BLaER1 treated with 17β-estradiol and CSF1 and Interleukin-3, amounts not matched to agents 10 nM and 100 nM (cell line): ENCODE data around the gene PTPRN2.

ENCODE experiments used
- H3K27ac ChIP-seq, 11 experiments: shearing (Covaris generic); formaldehyde crosslinking; 2 replicates each; pipeline ENCODE4 v1.8.1; 2022
- H3K27me3 ChIP-seq, 11 experiments: shearing (Covaris generic); formaldehyde crosslinking; 2 replicates each; pipeline ENCODE4 v1.8.1; 2022
- H3K36me3 ChIP-seq, 11 experiments: shearing (Covaris generic); formaldehyde crosslinking; 2 replicates each; pipeline ENCODE4 v1.8.1; 2022
- H3K4me1 ChIP-seq, 10 experiments: shearing (Covaris generic); formaldehyde crosslinking; 2 replicates each; pipeline ENCODE4 v1.8.1; 2022
- H3K4me2 ChIP-seq, 11 experiments: shearing (Covaris generic); formaldehyde crosslinking; 2 replicates each; pipeline ENCODE4 v1.8.1; 2022
- H3K4me3 ChIP-seq, 10 experiments: shearing (Covaris generic); formaldehyde crosslinking; 2 replicates each; pipeline ENCODE4 v1.8.1; 2022
- H3K9ac ChIP-seq, 11 experiments: shearing (Covaris generic); formaldehyde crosslinking; 2 replicates each; pipeline ENCODE4 v1.8.1; 2022
- H3K9me3 ChIP-seq, 11 experiments: shearing (Covaris generic); formaldehyde crosslinking; replicated peaks in 1 of 11; 2 replicates each; pipeline ENCODE4 v1.8.1; 2022
- H4K20me1 ChIP-seq, 11 experiments: shearing (Covaris generic); formaldehyde crosslinking; 2 replicates each; pipeline ENCODE4 v1.8.1; 2022
- Cebpa-rat ChIP-seq, 11 experiments: shearing (Covaris generic); IDR thresholded peaks; 2 replicates each; pipeline ENCODE4 v1.8.1; 2022

The PTPRN2 gene

DNA sequence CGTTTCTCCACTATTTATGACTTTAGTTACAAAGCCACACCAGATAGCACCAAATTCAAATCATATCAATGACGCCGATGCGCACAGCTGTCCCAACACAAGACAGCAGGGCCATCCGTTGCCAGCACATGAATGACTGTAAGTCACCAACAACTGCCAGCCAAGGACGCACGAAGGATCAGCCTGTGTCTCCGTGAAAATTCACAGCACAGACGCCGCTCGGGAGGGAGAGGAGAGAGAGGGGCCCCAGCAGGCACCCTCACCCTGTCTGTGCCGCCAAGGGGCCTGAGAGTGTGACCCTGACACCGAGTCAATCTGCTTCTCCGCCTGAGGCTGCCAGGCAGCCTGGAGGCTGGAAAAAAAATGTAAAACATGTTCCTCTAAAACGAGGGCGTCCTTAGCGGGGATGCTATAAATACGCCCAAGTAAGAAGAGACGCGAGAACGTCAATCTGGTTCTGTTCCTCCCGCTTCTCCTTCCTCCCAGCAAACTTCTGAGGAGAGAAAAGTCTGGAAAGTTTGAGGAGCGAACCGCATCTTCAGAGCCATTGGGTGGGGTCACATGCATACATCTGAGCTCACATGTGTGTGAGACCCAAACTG lies 111.2 kb downstream of the PTPRN2 start:
- H3K9me3 ChIP-seq, result peaks cover 11 to 19% (median 15%) of the 10 kb centered on the region in 11 experiments
- H3K9ac ChIP-seq, result no peak overlapping the region
- peak overlapping the region in 3 of 11 experiments; percentile 0 to 32 (median 12); a peak in 1 of 22 replicates for H3K4me2 ChIP-seq
- no peak overlapping the region for H3K4me3 ChIP-seq
- no peaks in the 10 kb centered on the region for H4K20me1 ChIP-seq
- no peak overlapping the region for H3K27ac ChIP-seq
- TF ChIP-seq Cebpa-rat (IDR thresholded peaks at IDR 0.05), result no peak
- peaks cover 10 to 38% (median 24%) of the 10 kb centered on the region in 10 experiments; a peak in 17 of 20 replicates for H3K4me1 ChIP-seq
- no peaks in the 10 kb centered on the region for H3K27me3 ChIP-seq
- H3K36me3 ChIP-seq, result no peaks in the 10 kb centered on the region

DNA sequence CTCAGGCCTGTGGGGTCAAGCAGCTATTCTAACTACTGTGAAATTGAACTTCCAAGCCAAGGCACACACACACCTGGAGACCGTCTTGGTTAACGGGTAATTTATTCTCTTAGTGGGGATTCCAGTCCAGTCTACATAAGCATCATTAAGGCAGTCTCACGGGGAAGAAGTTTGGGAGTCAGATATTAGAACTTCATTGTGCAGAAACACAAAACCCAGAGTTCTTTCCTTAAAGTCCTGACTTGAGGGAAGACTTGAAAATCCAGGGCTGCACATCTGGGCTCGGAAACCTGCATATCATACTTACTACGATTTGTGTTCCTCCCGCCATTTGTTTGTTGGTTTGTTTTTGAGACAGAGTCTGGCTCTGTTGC lies 112.0 kb downstream of the PTPRN2 start:
- H3K4me2 ChIP-seq, result no peak overlapping the region
- no peaks in the 10 kb centered on the region for H4K20me1 ChIP-seq
- H3K27ac ChIP-seq, result no peak overlapping the region
- peaks cover 3 to 12% (median 7%) of the 10 kb centered on the region in 11 experiments; a peak in 20 of 22 replicates for H3K9me3 ChIP-seq
- H3K4me1 ChIP-seq, result peaks cover 13 to 40% (median 27%) of the 10 kb centered on the region in 10 experiments
- no peak for TF ChIP-seq Cebpa-rat (IDR thresholded peaks at IDR 0.05)
- no peak overlapping the region for H3K9ac ChIP-seq
- H3K27me3 ChIP-seq, result no peaks in the 10 kb centered on the region
- H3K36me3 ChIP-seq, result no peaks in the 10 kb centered on the region
- H3K4me3 ChIP-seq, result no peak overlapping the region

DNA sequence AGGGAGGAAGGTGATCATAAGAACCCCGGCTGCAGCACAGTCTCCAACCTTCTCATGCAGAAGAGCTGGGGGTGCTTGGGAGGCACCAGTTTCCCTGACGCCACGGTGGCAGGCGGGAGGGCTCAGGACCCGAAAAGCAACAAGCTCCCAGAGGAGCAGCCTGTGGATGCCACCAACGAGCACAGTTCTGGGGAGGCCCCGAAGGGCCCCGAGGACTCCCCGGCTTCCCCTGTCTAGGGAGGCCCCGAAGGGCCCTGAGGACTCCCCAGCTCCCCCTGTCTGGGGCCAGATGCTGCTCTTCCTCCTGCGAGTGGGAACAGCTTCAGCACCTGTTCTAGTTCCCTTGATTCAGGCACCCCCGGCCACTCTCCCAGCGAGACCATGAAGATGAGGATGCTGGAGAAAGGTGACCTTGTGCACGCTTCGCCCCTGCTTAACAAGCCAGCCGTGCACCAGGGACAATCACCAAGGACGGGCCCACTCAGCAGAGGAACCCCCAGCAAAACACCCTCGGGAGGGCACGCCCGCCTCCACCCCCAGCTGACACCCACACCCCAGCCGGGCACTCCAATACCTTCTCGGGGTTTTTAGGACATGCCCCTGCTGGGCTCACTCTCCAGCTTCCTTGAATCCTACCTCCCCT lies 112.5 kb downstream of the PTPRN2 start:
- no peak overlapping the region for H3K9ac ChIP-seq
- no peak for TF ChIP-seq Cebpa-rat (IDR thresholded peaks at IDR 0.05)
- no peaks in the 10 kb centered on the region for H4K20me1 ChIP-seq
- H3K4me1 ChIP-seq, result peaks cover 17 to 45% (median 30%) of the 10 kb centered on the region in 10 experiments
- peaks cover 0 to 6% (median 2%) of the 10 kb centered on the region in 11 experiments; a peak in 9 of 22 replicates for H3K9me3 ChIP-seq
- H3K4me2 ChIP-seq, result no peak overlapping the region; a peak in 2 of 22 replicates
- no peaks in the 10 kb centered on the region for H3K27me3 ChIP-seq
- H3K36me3 ChIP-seq, result no peaks in the 10 kb centered on the region
- H3K27ac ChIP-seq, result no peak overlapping the region
- no peak overlapping the region for H3K4me3 ChIP-seq

DNA sequence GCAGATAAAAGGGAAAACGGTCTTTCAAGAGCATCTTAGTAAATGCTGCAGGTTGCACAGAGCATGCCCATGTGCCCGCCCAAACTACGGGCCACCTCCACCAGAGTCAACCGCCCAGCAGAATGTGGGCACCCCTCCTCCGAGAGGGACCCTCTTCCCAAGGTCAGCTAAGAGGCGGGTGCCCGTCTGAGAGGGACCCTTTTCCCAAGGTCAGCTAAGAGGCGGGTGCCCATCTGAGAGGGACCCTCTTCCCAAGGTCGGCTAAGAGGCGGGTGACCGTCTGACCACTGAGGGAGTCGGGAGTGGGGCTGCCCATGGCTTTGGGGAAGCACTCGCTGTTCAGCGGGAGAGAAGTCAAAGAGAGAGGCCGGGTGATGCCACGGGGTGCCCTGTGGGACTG lies 113.1 kb downstream of the PTPRN2 start:
- H3K27me3 ChIP-seq, result no peaks in the 10 kb centered on the region
- H3K36me3 ChIP-seq, result no peaks in the 10 kb centered on the region

DNA sequence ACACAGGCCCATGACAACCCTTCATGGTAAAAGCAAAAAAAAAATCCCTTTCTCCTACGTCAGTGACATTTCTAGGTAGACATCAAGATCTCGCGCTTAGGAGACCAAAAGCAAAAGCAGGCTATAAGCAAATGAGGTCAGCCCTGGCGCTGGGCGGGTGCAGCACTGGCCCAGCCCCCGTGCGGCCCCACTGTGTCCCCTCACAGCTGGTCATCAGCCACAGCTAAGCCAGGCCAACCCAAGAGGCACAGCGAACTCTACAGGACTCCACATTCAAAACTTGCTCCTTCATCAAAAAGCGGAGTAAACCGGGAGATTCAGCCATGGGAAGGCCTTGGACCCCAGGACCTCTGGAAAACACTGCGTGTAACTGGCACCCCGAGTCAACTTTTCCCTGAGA lies 113.7 kb downstream of the PTPRN2 start:
- Histone ChIP-seq H3K36me3 (no peaks in the 10 kb centered on the region), H4K20me1 (peaks cover 0 to 10% (median 0%) of the 10 kb centered on the region in 11 experiments; a peak in 2 of 22 replicates), H3K27ac (no peak overlapping the region), H3K9me3 (no peaks in the 10 kb centered on the region), H3K9ac (no peak overlapping the region), H3K4me2 (peak overlapping the region in 2 of 11 experiments; percentile 47 to 62; a peak in 2 of 22 replicates), H3K27me3 (no peaks in the 10 kb centered on the region), H3K4me3 (no peak overlapping the region), H3K4me1 (peaks cover 29 to 57% (median 40%) of the 10 kb centered on the region in 10 experiments)
- no peak for TF ChIP-seq Cebpa-rat (IDR thresholded peaks at IDR 0.05)

More for the DNA sequence above, 113.1 kb downstream of the PTPRN2 start:
- H3K9me3 ChIP-seq, result 0 out of 22 replicates have a peak, but pooled peaks cover 0 to under 1% (median 0%) of the 10 kb centered on the region in 11 experiments
- H3K27ac ChIP-seq, result no peak overlapping the region
- H4K20me1 ChIP-seq, result peaks cover 0 to 4% (median 0%) of the 10 kb centered on the region in 11 experiments; a peak in 1 of 22 replicates
- H3K4me2 ChIP-seq, result no peak overlapping the region; a peak in 1 of 22 replicates
- H3K4me1 ChIP-seq, result peaks cover 24 to 52% (median 34%) of the 10 kb centered on the region in 10 experiments
- H3K4me3 ChIP-seq, result no peak overlapping the region
- TF ChIP-seq Cebpa-rat (IDR thresholded peaks at IDR 0.05), result no peak
- no peak overlapping the region for H3K9ac ChIP-seq

DNA sequence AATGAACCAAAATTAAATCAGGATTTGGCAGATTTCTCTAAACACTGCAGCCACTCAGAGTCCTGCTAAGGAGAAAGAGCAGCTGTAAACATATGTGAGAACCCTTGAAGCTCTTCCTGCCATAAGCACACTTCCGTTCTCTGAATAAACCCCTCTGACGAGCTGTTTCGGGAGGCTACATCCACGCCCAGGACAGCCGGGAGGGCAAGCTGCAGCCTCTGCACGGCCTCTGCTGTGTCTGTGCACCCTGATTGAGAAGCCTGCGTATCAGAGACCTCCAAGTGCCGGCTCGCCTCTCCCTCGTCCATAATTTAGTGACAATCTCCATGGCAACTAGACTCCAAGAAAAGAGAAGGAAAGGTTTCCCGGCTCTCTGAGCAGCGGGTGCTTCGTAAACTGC lies 114.4 kb downstream of the PTPRN2 start:
- TF ChIP-seq Cebpa-rat (IDR thresholded peaks at IDR 0.05), result no peak
- Histone ChIP-seq H3K4me2 (peak overlapping the region; percentile 35 to 84 (median 52); a peak in 21 of 22 replicates), H4K20me1 (peaks cover 0 to 10% (median 0%) of the 10 kb centered on the region in 11 experiments; a peak in 2 of 22 replicates), H3K9me3 (no peaks in the 10 kb centered on the region), H3K9ac (peak overlapping the region in 1 of 11 experiments; percentile 19; a peak in 1 of 22 replicates), H3K27ac (peak overlapping the region in 1 of 11 experiments; percentile 8; a peak in 2 of 22 replicates), H3K27me3 (no peaks in the 10 kb centered on the region), H3K36me3 (no peaks in the 10 kb centered on the region), H3K4me1 (peaks cover 31 to 63% (median 46%) of the 10 kb centered on the region in 10 experiments), H3K4me3 (no peak overlapping the region)

DNA sequence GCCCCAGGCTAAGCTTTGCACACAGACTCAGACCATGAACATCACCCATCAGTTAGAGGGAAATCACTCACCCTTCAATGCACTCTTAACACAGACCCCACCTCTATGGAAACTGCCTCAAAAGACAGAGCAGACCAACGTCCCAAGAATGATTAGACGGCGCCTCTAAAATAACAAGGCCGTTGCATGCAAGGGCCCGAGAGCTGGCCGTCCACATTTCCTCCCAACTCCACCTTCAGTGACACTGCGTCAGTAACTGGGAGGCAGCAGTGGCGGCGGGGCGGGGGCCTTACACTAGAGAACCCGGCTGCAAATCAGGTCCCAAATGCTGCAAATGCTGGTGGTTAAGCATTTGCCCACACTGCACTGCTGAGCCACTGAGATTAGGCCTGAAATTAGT lies 115.0 kb downstream of the PTPRN2 start:
- no peak overlapping the region for H3K9ac ChIP-seq
- peaks cover 0 to 10% (median 0%) of the 10 kb centered on the region in 11 experiments; a peak in 2 of 22 replicates for H4K20me1 ChIP-seq
- H3K4me1 ChIP-seq, result peaks cover 28 to 63% (median 44%) of the 10 kb centered on the region in 10 experiments
- no peak overlapping the region for H3K27ac ChIP-seq
- peak overlapping the region in 10 of 11 experiments; percentile 35 to 84 (median 52); a peak in 18 of 22 replicates for H3K4me2 ChIP-seq
- TF ChIP-seq Cebpa-rat (IDR thresholded peaks at IDR 0.05), result no peak
- no peaks in the 10 kb centered on the region for H3K27me3 ChIP-seq
- H3K9me3 ChIP-seq, result no peaks in the 10 kb centered on the region
- H3K4me3 ChIP-seq, result no peak overlapping the region
- H3K36me3 ChIP-seq, result no peaks in the 10 kb centered on the region

DNA sequence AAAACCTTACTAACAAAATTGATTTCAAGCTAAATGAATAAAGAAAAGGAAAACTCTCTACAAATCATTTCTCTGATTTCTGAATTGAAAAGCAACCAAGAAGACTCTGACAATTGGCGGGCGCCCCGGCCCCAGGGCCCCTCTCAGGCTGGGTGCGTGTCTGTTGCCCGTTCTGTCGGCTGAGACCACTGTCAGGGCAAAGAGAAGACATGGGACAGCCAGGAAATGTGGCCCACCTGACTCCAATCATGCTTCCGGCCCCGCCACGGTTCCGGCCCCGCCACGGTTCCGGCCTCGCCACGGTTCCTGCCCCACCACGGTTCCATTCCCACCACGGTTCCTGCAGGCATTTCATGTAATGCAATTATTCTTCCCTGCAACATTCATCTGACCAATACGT lies 115.9 kb downstream of the PTPRN2 start:
- H4K20me1 ChIP-seq, result peaks cover 0 to 10% (median 0%) of the 10 kb centered on the region in 11 experiments; a peak in 2 of 22 replicates
- no peaks in the 10 kb centered on the region for H3K36me3 ChIP-seq
- no peak overlapping the region for H3K4me3 ChIP-seq
- H3K4me1 ChIP-seq, result peaks cover 24 to 58% (median 39%) of the 10 kb centered on the region in 10 experiments
- no peak overlapping the region for H3K9ac ChIP-seq
- no peak overlapping the region for H3K27ac ChIP-seq
- no peak for TF ChIP-seq Cebpa-rat (IDR thresholded peaks at IDR 0.05)
- no peaks in the 10 kb centered on the region for H3K27me3 ChIP-seq
- H3K9me3 ChIP-seq, result no peaks in the 10 kb centered on the region
- H3K4me2 ChIP-seq, result peak overlapping the region in 1 of 11 experiments; percentile 84; a peak in 3 of 22 replicates

DNA sequence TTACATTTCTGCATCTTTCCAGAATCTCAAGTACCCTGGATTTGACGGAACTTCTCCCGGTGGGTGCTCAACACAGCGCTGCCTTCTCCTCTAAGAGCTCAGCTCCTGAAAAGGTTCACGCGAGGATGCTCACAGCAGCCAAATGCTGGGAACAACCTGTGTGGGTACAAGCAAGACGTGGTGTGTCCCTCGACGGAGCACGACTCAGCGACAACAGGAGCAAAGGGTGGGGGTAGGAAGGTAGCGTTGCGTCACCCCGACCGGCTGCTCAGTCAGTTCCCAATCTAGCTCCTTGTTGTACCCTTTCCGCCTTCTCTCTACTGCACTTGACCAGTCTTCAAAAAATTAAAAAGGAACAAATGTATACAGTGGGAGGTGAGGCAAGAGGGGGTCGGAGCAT lies 117.3 kb downstream of the PTPRN2 start:
- no peaks in the 10 kb centered on the region for H3K27me3 ChIP-seq
- no peak overlapping the region for H3K4me3 ChIP-seq

More for the DNA sequence above, 117.3 kb downstream of the PTPRN2 start:
- TF ChIP-seq Cebpa-rat (IDR thresholded peaks at IDR 0.05), result no peak
- Histone ChIP-seq H3K9ac (no peak overlapping the region), H3K4me2 (peak overlapping the region in 6 of 11 experiments; percentile 57 to 84 (median 72); a peak in 10 of 22 replicates), H3K4me1 (peaks cover 24 to 56% (median 38%) of the 10 kb centered on the region in 10 experiments), H3K36me3 (no peaks in the 10 kb centered on the region), H4K20me1 (peaks cover 0 to 10% (median 0%) of the 10 kb centered on the region in 11 experiments; a peak in 2 of 22 replicates), H3K9me3 (no peaks in the 10 kb centered on the region), H3K27ac (no peak overlapping the region)
